ENCODE results near the gene ACTN4. TPM values are rescaled to one million over a fixed set of nuclear protein-coding genes. Genes with fewer than 3 reads are reported as not detected.

ACTN4 gene
- total and polyA plus RNA-seq, 2 donors (not counting 3 experiments of a cell fraction or from before 2014, with no cell fraction given), result 313 to 748 TPM

GRCh38 chr19:38704488-38705026 is 57.1 kb downstream of the ACTN4 start:
- no peak overlapping the region for H3K9ac ChIP-seq (replicated peaks; ENCODE audit: extremely low read depth, insufficient read depth, low read length)
- intact Hi-C loops (cut with micrococcal nuclease) (loop anchor here (10.0 kb wide), 1 partner anchor 300 kb away; the partner anchor contains the start of gene FAM98C), dilution Hi-C loops (cut with MboI; ENCODE audit: extremely low pct_ligation_motif_present, low sequenced_read_pairs) (no loop called here)
- FAIRE-seq, result no peak
- no peaks in the 10 kb centered on the region for H3K9me3 ChIP-seq (replicated peaks; ENCODE audit: control insufficient read depth, insufficient read depth, low read length)
- ChIA-PET POLR2A (interaction anchor here (0.6 kb wide), 1 partner anchor 45 kb away, joined by 3 read pairs; no protein-coding TSS in a partner anchor), CTCF (interaction anchor here (0.7 to 1.4 kb wide), 3 partner anchors 11 to 70 kb away, joined by 3 to 5 read pairs (median 3); no protein-coding TSS in a partner anchor)
- peaks cover 40% of the 10 kb centered on the region for H3K79me2 ChIP-seq (ENCODE audit: control insufficient read depth, insufficient read depth, low read length)
- no peak overlapping the region for H3K4me2 ChIP-seq (ENCODE audit: insufficient read depth, low read length)
- H2AFZ ChIP-seq (ENCODE audit: low read depth, low read length), result no peak overlapping the region
- TF ChIP-seq FOS (IDR thresholded peaks at IDR 0.05; ENCODE audit: borderline replicate concordance, insufficient read depth, low read length) (no peak), MYC (IDR thresholded peaks at IDR 0.05; ENCODE audit: low read depth, low read length) (no peak), EZH2 (IDR thresholded peaks at IDR 0.05; ENCODE audit: borderline replicate concordance, low read depth, low read length, severe bottlenecking) (no peak), JUN (IDR thresholded peaks at IDR 0.05; ENCODE audit: borderline replicate concordance, insufficient read depth, insufficient read length, low read depth) (no peak), MAX (IDR thresholded peaks at IDR 0.05; ENCODE audit: insufficient read depth, insufficient read length) (no peak), GATA2 (IDR thresholded peaks at IDR 0.05; ENCODE audit: insufficient read depth, insufficient read length, low read depth, low read length) (no peak), CTCF (IDR thresholded peaks at IDR 0.05; ENCODE audit: extremely low read depth in 1 of 2, insufficient read depth in 1 of 2, low read depth in 1 of 2, low read length in 2 of 2) (no peak), POLR2AphosphoS5 (IDR thresholded peaks at IDR 0.05; ENCODE audit: insufficient read depth, low read depth, low read length) (no peak), POLR2A (IDR thresholded peaks at IDR 0.05; ENCODE audit: low read depth, low read length) (no peak)
- BruUV-seq (replicated peaks), result no TSS peak
- peaks cover 27 to 73% of the 10 kb centered on the region in 2 experiments for H3K36me3 ChIP-seq (ENCODE audit: control insufficient read depth in 2 of 2, extremely low read depth in 1 of 2, insufficient read depth in 2 of 2, low read length in 2 of 2)
- H3K27ac ChIP-seq (ENCODE audit: insufficient read depth, low read depth, low read length), result no peak overlapping the region
- no peaks in the 10 kb centered on the region for H3K9me1 ChIP-seq (replicated peaks; ENCODE audit: control insufficient read depth, extremely low read depth, insufficient read depth, low read length)
- no peaks in the 10 kb centered on the region for H4K20me1 ChIP-seq (replicated peaks; ENCODE audit: control insufficient read depth, extremely low read depth, insufficient read depth, low read length)
- H3K27me3 ChIP-seq (ENCODE audit: control insufficient read depth in 2 of 2, insufficient read depth in 2 of 2, low read length in 2 of 2), result no peaks in the 10 kb centered on the region
- no peak overlapping the region for H3K4me3 ChIP-seq (replicated peaks in 1 of 3; ENCODE audit: insufficient read depth in 1 of 3, low read depth in 1 of 3, low read length in 3 of 3)
- DNase-seq (ENCODE audit: low read depth, low spot score), result no peak
- peaks cover 30% of the 10 kb centered on the region for H3K4me1 ChIP-seq (ENCODE audit: control insufficient read depth, extremely low read depth, insufficient read depth, low read length)
